ENCODE data around the gene PBX3.

The PBX3 gene

DNA sequence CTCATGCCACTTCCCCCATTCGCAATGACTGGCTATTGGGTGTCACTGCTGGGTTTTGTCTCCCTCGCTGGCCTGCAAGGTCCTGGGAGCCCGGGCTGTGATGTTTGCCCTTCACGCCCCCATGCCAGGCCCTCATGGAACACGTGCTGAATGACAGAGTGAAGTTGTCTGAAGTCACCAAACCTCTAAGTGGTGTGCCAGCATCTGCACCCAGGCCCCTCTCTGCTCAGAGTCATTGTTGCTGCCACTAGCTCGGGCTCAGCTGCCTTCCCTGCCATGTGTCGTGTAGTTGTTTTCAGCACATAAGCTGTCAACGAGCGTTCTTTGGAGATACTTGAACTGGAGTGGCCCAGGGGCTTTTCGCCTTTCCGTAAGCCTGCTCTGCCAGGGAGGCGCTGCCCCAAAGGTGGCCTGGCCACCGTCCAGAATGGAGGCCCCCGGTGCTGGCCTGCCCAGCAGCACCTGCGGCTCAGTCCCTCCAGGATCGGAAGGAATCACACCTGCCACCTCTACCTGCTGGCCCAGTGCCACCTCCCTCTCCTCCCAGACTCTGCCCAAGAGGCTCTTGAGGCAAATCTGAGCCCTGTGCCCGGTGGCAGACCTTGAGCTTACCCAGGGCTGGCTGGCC lies 250.1 kb downstream of the PBX3 start:
- no peak for DNase-seq (ENCODE audit: low read depth)

DNA sequence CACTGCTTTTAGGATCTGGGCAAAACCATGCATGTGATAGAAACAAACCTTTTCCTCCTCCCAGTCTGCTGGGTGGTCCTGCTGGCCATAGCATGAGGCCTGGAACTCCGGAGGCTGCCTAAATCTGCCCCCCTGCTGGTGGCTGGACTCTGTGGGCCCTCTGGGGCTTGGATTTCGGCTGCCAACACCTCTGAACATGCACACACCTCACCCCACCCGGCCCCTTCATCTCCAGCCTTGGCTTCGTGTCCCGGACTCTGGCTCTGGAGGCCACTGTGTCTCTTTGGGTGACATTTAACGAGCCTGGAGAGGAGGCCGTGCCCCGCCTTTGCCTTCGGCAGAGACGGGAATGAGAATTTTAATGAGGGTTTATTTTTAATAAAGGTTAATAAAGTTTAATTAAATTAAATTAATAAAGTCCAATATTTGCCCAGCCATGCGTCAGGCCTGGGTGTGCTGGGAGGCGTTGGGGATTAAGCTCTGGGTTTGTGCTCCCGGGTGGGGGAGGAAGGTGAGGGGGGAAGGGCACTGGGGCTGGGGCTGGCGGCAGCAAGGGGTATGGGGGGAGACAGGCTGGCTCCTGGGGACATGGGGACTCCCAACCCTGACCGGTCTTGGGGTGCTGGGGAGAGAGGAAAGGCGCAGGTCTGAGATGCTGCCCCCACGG lies 251.8 kb downstream of the PBX3 start:
- no peak for DNase-seq (ENCODE audit: low read depth)
- no peak overlapping the region for H3K4me3 ChIP-seq (ENCODE audit: low read depth, low read length)

More for the DNA sequence above, 250.1 kb downstream of the PBX3 start:
- H3K4me3 ChIP-seq (ENCODE audit: low read depth, low read length), result no peak overlapping the region

DNA sequence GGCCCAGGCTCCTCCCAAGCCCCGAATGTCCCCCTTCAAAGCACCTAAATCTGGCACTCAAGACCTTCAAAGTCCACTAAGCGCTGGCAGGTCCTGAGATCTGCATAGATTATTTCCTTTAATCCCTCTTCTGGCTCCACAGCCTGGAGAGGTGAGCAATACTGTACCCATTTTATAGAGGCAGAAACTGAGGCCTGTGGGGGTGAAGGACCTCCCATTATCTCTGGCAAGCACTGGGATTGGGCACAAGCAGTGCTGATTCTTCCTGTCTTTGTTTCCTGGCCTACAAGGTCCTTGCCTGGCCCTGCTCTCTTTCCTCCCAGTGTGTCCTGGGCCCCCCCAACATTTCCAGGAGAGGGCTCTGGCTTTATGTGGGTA lies 252.3 kb downstream of the PBX3 start:
- no peak for DNase-seq (ENCODE audit: low read depth)

DNA sequence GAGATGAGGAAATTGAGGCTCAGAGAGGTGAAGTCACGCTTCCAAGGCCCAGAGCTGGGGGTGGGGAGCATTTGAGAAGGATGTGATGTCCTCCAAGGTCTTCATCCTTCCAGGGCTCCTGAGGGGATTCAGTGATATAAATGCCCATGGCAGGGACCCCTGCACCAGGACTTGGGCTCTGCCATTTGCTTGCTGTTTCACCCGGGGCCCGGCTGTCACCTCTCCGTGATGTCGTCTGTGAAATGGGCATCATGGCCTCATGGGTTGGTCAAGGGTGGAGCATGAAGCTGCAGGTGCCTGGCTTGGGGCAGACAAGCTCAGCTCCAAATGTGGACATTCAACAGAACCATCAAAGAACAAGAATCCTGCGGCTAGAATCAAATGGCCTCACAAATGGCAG lies 253.1 kb downstream of the PBX3 start:
- no peak overlapping the region for H3K4me3 ChIP-seq (ENCODE audit: low read depth, low read length)
- DNase-seq (ENCODE audit: low read depth), result no peak

More for the DNA sequence above, 252.3 kb downstream of the PBX3 start:
- no peak overlapping the region for H3K4me3 ChIP-seq (ENCODE audit: low read depth, low read length)

DNA sequence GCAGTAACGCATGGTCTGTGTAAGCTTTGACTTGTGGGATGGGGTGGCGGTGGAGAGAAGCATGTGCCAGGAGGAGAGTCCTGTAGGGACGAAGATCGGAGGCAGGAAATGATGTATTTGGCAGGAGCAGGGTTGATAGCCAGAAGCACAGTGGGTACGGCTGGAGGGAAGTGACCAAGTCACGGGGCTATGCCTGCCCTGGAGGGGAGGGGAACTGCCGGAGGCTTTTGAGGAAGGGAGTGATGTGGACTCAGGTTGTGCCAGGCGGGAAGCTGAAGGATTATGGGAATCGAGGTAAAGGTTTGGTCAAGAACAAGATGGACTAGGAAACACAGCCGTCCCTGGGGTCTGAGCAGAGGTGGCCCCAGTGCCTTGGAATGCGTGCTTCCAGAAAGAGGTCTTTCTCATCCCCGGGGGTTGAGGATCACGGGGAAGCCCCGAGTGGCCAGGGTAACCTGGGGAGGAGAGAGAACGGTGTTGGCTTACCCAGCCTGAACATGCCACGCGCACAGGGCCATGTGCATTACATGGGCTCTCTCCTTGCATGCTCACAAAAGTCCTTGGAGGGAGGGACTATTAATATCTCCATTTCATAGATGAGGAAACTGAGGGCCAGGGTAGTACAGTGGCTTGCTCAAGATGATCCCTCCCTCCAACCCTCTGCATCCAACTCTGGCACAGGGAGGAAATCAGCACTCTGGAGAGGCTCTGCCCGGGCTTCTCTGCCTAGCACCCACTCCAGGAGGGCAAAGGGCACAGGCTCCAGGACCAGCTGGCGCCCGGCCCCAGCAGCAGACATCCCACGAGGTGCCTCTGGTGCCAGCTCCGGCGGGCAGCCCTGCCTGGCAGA lies 253.8 kb downstream of the PBX3 start:
- no peak overlapping the region for H3K4me3 ChIP-seq (ENCODE audit: low read depth, low read length)
- no peak for DNase-seq (ENCODE audit: low read depth)

DNA sequence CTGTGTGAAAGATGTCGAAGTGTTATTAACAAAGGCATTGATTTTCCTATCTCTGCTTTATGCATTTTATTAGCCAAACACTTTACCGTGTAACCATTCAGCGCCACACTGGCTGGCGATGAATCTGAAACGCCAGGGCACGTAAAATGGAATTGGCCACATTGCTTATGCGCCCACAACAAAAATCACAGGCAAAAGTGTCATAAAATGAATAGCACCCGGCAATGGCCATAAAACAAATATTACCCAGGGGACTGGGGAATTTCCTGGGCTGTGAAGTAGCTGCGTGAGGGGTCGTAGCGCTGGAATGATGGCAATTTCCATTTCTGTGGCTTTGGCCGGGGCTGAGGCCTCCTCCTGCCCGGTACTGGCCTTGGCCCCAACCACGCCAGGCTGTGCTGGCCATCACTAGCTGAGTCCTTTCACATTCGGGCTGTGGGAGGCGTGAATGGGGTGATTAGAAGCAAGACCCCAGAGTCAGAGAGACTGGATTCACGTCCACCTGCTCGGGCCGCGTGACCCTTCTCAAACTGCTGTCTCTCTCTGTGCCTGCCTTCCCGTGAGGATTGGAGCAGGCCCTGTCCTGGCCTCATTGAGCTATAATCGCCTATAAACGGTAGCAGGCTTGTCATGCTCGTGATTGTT lies 254.5 kb downstream of the PBX3 start:
- no peak for DNase-seq (ENCODE audit: low read depth)
- no peak overlapping the region for H3K4me3 ChIP-seq (ENCODE audit: low read depth, low read length)

DNA sequence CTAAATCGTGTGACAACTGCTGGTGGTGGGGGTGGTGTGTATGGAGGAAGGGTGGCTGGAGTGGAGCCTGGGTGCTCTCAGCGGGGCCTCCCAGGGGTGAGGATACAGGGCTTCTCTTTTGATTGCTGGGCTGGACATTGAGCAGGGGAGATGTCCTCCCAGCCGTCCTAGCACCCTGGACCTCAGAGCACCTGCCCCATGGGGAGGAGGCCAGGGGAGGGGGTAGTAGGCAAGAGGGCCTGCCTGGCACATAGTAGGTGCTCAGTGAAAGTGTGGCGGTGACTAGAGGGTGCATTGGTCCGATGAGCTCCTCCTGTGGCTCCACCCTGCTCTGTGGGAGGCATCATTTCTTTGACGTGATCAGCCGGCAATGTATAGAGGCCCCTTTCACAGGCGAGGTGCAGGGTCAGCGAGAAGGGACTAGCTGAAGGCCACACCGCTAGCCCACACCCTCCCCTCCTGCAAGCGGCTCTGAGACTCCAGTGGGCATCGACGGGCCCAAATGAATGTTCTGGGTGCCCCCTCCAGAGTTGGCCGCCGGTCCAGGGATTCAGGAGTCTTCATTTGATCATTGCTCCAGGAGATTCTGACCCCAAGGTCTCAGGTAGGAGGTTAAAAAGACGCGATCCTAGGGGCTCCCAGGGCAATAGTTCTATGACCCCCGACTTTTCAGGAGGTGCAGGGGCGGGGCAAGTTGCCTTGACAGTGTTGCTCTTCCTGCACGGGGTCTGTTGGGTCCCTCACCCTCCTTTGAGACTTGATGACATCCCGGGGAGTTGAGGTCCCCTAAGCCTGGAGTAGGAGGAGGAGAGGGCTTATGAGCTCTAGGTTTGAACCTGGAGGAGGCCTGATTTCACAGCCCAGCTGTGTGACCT lies 255.5 kb downstream of the PBX3 start:
- H3K4me3 ChIP-seq (ENCODE audit: low read depth, low read length), result no peak overlapping the region
- no peak for DNase-seq (ENCODE audit: low read depth)

DNA sequence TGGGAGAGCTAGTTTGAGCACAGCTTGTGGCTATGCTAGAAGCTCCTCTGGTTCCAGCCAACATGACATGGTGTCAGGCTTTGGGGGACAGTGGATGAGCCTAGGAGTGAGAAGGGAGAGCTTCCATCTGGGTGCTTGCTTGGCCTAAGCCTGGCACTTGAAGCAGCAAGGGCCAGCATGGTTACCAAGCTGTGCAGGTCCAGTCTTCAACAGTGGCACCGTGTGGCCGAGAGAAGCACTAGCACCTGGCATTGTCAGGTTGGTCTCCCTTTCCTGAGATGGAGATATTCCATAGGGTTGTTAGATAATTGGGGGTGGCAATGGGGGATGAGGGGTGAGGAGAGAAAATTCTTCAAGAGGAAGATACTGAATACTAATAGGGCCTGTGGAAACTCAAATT lies 261.9 kb downstream of the PBX3 start:
- DNase-seq (ENCODE audit: low read depth), result no peak

DNA sequence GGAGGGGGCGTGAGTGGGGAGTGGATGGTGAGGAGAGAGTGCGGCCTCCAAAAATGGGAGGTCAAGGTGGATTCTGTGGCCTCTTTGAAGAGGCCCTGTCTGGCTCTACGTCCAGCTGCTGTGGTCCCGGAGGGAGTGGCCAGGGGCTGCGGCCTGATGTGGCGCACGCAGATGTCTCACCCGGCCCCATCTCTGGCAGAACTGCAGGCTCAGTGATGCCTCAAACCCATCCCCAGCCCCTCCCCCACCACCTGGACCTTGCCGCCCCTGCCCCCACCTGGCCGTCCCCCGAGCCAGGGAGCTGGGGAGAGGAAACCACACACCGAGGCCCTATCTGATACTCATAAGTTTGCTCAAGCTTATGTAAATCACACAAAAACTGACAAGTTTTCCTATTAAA lies 267.6 kb downstream of the PBX3 start:
- no peak for DNase-seq (ENCODE audit: low read depth)
- no peak overlapping the region for H3K4me3 ChIP-seq (ENCODE audit: low read depth, low read length)

More for the DNA sequence above, 261.9 kb downstream of the PBX3 start:
- no peak overlapping the region for H3K4me3 ChIP-seq (ENCODE audit: low read depth, low read length)

DNA sequence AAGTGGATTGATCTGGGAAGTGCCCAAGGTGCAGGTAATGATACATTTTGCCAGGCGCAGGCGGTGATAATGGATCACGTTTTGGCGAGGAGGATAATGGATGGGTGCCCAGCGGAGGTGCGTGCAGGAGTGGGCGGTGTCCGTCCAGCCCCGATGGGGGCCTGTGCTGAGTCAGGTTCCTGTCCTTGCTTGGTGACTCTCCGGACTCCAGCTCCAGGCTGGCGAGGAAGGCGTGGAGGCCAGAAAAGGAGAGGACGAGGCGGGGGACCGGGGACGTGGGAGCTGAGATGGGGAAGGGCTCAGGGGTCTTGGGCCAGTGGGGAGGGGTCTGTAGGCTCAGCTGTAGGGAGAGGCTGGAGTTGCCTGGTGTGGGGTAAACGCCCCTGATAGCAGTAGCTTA lies 268.3 kb downstream of the PBX3 start:
- DNase-seq (ENCODE audit: low read depth), result no peak
- H3K4me3 ChIP-seq (ENCODE audit: low read depth, low read length), result no peak overlapping the region

DNA sequence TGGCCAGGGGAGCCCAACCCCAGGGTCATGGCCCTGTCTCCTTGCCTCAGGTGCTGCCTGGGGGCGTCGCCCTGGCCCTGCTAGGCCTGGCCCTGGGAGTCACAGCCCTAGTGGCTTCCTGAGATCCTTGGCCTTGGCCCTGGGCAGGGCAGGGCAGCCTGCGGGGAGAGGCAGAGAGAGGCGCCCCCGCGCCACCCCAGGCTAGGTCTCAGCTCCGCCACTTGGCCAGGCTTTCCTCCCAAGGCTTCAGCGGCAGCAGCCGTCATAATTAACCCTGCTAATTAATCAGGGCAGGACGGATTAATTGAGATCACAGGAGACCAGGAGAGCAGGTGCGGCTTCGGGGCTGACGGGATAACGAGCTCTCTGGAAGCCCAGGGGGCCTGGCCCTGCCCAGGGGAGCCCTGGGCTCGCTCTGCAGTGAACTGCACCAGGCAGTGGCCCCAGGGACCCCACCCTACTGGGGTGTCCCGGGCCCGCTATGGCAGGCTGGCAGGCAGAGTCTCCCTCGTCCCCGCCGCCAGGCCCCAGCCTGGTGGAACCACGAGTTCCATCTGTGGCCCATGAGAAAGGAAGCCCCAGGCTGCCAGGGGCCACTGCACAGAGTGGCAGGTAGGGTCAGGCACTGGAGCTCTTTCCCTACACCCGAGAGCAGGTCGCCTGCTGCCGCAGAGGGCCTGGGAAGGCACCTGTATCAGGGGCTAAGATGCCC lies 269.6 kb downstream of the PBX3 start:
- no peak for DNase-seq (ENCODE audit: low read depth)
- no peak overlapping the region for H3K4me3 ChIP-seq (ENCODE audit: low read depth, low read length)
